H1 (cell line): ENCODE data around the gene MCM3. TPM values are rescaled to one million over a fixed set of nuclear protein-coding genes. Genes with fewer than 3 reads are reported as not detected.

ENCODE experiments used
- CTCF ChIA-PET: fragments of 300-600 bp; sonication (Branson Sonifier 250); formaldehyde crosslinking; loops from one replicate; lab custom pipeline; 2021; ENCODE audit not compliant: partially characterized antibody; lab: Charles Lee
- POLR2A ChIA-PET: fragments of 300-600 bp; sonication (Branson Sonifier 250); formaldehyde crosslinking; loops from one replicate; lab custom pipeline; 2021; ENCODE audit warnings: inconsistent platforms; ENCODE audit not compliant: partially characterized antibody; lab: Charles Lee
- DNase-seq, 2 experiments: peaks; one replicate each; pipeline versions ENCODE4 v3.0.0 to v3.0.0-alpha.2; 2010 to 2022; ENCODE audit warnings: low spot score in 2 of 2, low read depth in 1 of 2, mixed read lengths in 1 of 2
- FAIRE-seq: peaks from 2 replicates; lab custom pipeline; 2011; peaks lifted over from hg19 to GRCh38; lab: Jason Lieb, UNC
- H2AFZ ChIP-seq: 2 replicates; pipeline ENCODE4 v1.8.1; 2012; ENCODE audit warnings: low read length, inconsistent platforms
- H2AK5ac ChIP-seq: 2 replicates; pipeline ENCODE4 v1.6.1; 2013; ENCODE audit warnings: low read depth, low read length
- H2BK120ac ChIP-seq: replicated peaks from 2 replicates; pipeline ENCODE3; 2013; ENCODE audit warnings: low read depth, low read length, inconsistent platforms
- H2BK12ac ChIP-seq: 2 replicates; pipeline ENCODE4 v1.6.1; 2013; ENCODE audit warnings: low read depth, low read length
- H2BK15ac ChIP-seq: 2 replicates; pipeline ENCODE4 v1.6.1; 2013; ENCODE audit warnings: low read length
- H2BK20ac ChIP-seq: 2 replicates; pipeline ENCODE4 v1.6.1; 2013; ENCODE audit warnings: low read length
- H2BK5ac ChIP-seq: 2 replicates; pipeline ENCODE4 v1.6.1; 2013; ENCODE audit warnings: low read depth, low read length
- H3K14ac ChIP-seq: 2 replicates; pipeline ENCODE4 v1.6.1; 2013; ENCODE audit warnings: inconsistent platforms; ENCODE audit not compliant: insufficient read length
- H3K18ac ChIP-seq: 2 replicates; pipeline ENCODE4 v1.6.1; 2013; ENCODE audit warnings: low read length; ENCODE audit errors: extremely low read depth
- H3K23ac ChIP-seq: 2 replicates; pipeline ENCODE4 v1.6.1; 2013; ENCODE audit warnings: inconsistent platforms; ENCODE audit not compliant: insufficient read length
- H3K23me2 ChIP-seq: 2 replicates; pipeline ENCODE4 v1.6.1; 2013; ENCODE audit warnings: low read depth, low read length
- H3K27ac ChIP-seq: 2 replicates; pipeline ENCODE4 v1.6.1; 2011; ENCODE audit warnings: low read depth, low read length, inconsistent platforms
- H3K27me3 ChIP-seq, 4 experiments: replicated peaks in 1 of 4; 1 replicate in 1 of 4; 2 replicates in 3 of 4; pipeline versions ENCODE4 v1.6.1 to v1.8.1; 2011 to 2013; ENCODE audit warnings: low read length in 3 of 4, mild to moderate bottlenecking in 3 of 4, inconsistent platforms in 2 of 4, mixed read lengths in 2 of 4, moderate library complexity in 1 of 4; ENCODE audit not compliant: control insufficient read depth in 3 of 4, insufficient read depth in 3 of 4; ENCODE audit errors: extremely low read depth in 1 of 4
- H3K36me3 ChIP-seq, 4 experiments: 2 replicates each; pipeline versions ENCODE4 v1.6.1 to v1.8.1; 2011 to 2013; ENCODE audit warnings: mild to moderate bottlenecking in 4 of 4, low read length in 3 of 4, moderate library complexity in 2 of 4, control low read depth in 1 of 4, inconsistent platforms in 1 of 4; ENCODE audit not compliant: insufficient read depth in 4 of 4, control insufficient read depth in 2 of 4
- H3K4ac ChIP-seq: replicated peaks from 2 replicates; pipeline ENCODE3; 2013; ENCODE audit warnings: low read length, low read depth, mixed read lengths, inconsistent platforms; ENCODE audit not compliant: insufficient read length
- H3K4me1 ChIP-seq, 4 experiments: replicated peaks in 1 of 4; 1 replicate in 1 of 4; 2 replicates in 3 of 4; pipeline versions ENCODE4 v1.6.1 to v1.8.1; 2011 to 2013; ENCODE audit warnings: low read length in 3 of 4, inconsistent platforms in 2 of 4, mixed read lengths in 1 of 4; ENCODE audit not compliant: insufficient read depth in 4 of 4, control insufficient read depth in 3 of 4
- H3K4me2 ChIP-seq, 2 experiments: 2 replicates each; pipeline versions ENCODE4 v1.6.1 to v1.8.1; 2011 to 2013; ENCODE audit warnings: low read depth in 2 of 2, low read length in 2 of 2, control low read depth in 1 of 2, inconsistent platforms in 1 of 2, mild to moderate bottlenecking in 1 of 2; ENCODE audit not compliant: insufficient read depth in 1 of 2
- H3K4me3 ChIP-seq, 4 experiments: fragments of 200-600, 300-600 bp in 1 of 4; sonication (generic), shearing (Covaris generic), sonication (Bioruptor Twin) in 1 of 4; 2 replicates each; pipeline versions ENCODE4 v1.5.1 to v1.8.1; 2011 to 2016; ENCODE audit warnings: low read length in 4 of 4, low read depth in 3 of 4, control low read depth in 2 of 4, inconsistent platforms in 2 of 4, mild to moderate bottlenecking in 2 of 4, mixed read lengths in 1 of 4, moderate library complexity in 1 of 4; ENCODE audit not compliant: insufficient read depth in 2 of 4; ENCODE audit errors: extremely low read depth in 1 of 4
- H3K56ac ChIP-seq: replicated peaks from 2 replicates; pipeline ENCODE3; 2013; ENCODE audit warnings: low read depth, mild to moderate bottlenecking, mixed read lengths, low read length, inconsistent platforms; ENCODE audit not compliant: insufficient read length
- H3K79me1 ChIP-seq: 2 replicates; pipeline ENCODE4 v1.6.1; 2013; ENCODE audit warnings: low read depth, low read length, control low read depth
- H3K79me2 ChIP-seq, 2 experiments: 2 replicates each; pipeline versions ENCODE4 v1.6.1 to v1.8.1; 2012 to 2013; ENCODE audit warnings: low read length in 2 of 2, mild to moderate bottlenecking in 2 of 2, inconsistent platforms in 1 of 2; ENCODE audit not compliant: insufficient read depth in 2 of 2, control insufficient read depth in 1 of 2
- H3K9ac ChIP-seq, 4 experiments: replicated peaks in 1 of 4; 1 replicate in 1 of 4; 2 replicates in 3 of 4; pipeline versions ENCODE4 v1.6.1 to v1.8.1; 2011 to 2013; ENCODE audit warnings: low read depth in 3 of 4, low read length in 3 of 4, control low read depth in 2 of 4, mild to moderate bottlenecking in 2 of 4, moderate library complexity in 2 of 4, inconsistent platforms in 1 of 4; ENCODE audit errors: extremely low read depth in 1 of 4
- H3K9me3 ChIP-seq, 2 experiments: 2 replicates each; pipeline versions ENCODE4 v1.6.1 to v1.8.1; 2012 to 2013; ENCODE audit warnings: mild to moderate bottlenecking in 2 of 2, moderate library complexity in 2 of 2, control low read depth in 1 of 2, inconsistent platforms in 1 of 2, low read depth in 1 of 2, low read length in 1 of 2, mixed read lengths in 1 of 2; ENCODE audit not compliant: insufficient read depth in 2 of 2
- H4K20me1 ChIP-seq, 2 experiments: replicated peaks in 1 of 2; 2 replicates each; pipeline versions ENCODE3 to v1.8.1; 2011 to 2013; ENCODE audit warnings: inconsistent platforms in 2 of 2, low read length in 2 of 2, mild to moderate bottlenecking in 1 of 2; ENCODE audit not compliant: insufficient read depth in 2 of 2, control insufficient read depth in 1 of 2
- H4K5ac ChIP-seq: 2 replicates; pipeline ENCODE4 v1.6.1; 2013; ENCODE audit warnings: low read length, low read depth, mixed read lengths, inconsistent platforms; ENCODE audit not compliant: insufficient read length
- H4K8ac ChIP-seq: 2 replicates; pipeline ENCODE4 v1.8.0; 2013; ENCODE audit warnings: mild to moderate bottlenecking, moderate library complexity, low read length, inconsistent platforms; ENCODE audit not compliant: insufficient read depth; ENCODE audit errors: extremely low read depth
- H4K91ac ChIP-seq: replicated peaks from 2 replicates; pipeline ENCODE3; 2013; ENCODE audit warnings: low read length, mixed read lengths, inconsistent platforms; ENCODE audit not compliant: insufficient read length
- CTCF ChIP-seq, 3 experiments: IDR thresholded peaks; 1 replicate in 2 of 3; 2 replicates in 1 of 3; pipeline versions ENCODE4 v1.5.1 to v1.6.1; 2011; ENCODE audit warnings: low read length in 3 of 3, mild to moderate bottlenecking in 3 of 3, inconsistent platforms in 2 of 3, low read depth in 1 of 3, moderate library complexity in 1 of 3; ENCODE audit not compliant: insufficient read depth in 1 of 3; ENCODE audit errors: control extremely low read depth in 1 of 3
- HDAC2 ChIP-seq, 2 experiments: fragments of 300-600 bp in 1 of 2; sonication (generic) in 1 of 2; IDR thresholded peaks; 2 replicates each; pipeline ENCODE4 v1.6.1; 2011 to 2012; ENCODE audit warnings: low read depth in 2 of 2, low read length in 2 of 2, mild to moderate bottlenecking in 2 of 2, moderate library complexity in 2 of 2, borderline replicate concordance in 1 of 2, inconsistent platforms in 1 of 2
- NANOG ChIP-seq: IDR thresholded peaks from 2 replicates; pipeline ENCODE4 v1.6.1; 2011; ENCODE audit warnings: low read length, low read depth, mild to moderate bottlenecking, inconsistent platforms; ENCODE audit not compliant: insufficient read depth, poor library complexity, severe bottlenecking
- NRF1 ChIP-seq: IDR thresholded peaks from 2 replicates; pipeline ENCODE4 v1.6.1; 2011; ENCODE audit warnings: mild to moderate bottlenecking, low read depth, low read length, improper control_type of control experiment
- RFX5 ChIP-seq: IDR thresholded peaks from 2 replicates; pipeline ENCODE4 v1.6.1; 2011; ENCODE audit warnings: low read depth, low read length, improper control_type of control experiment, borderline replicate concordance
- SIN3A ChIP-seq, 2 experiments: IDR thresholded peaks in 1 of 2; conservative IDR thresholded peaks in 1 of 2; 2 replicates each; pipeline ENCODE4 v1.6.1; 2011 to 2012; ENCODE audit warnings: low read length in 2 of 2, improper control_type of control experiment in 1 of 2, low read depth in 1 of 2, mild to moderate bottlenecking in 1 of 2
- SIRT6 ChIP-seq: IDR thresholded peaks from one replicate; pipeline ENCODE4 v1.7.1; 2012; ENCODE audit warnings: low read length, inconsistent platforms
- SP2 ChIP-seq: IDR thresholded peaks from 2 replicates; pipeline ENCODE4 v1.6.1; 2012; ENCODE audit warnings: mild to moderate bottlenecking, low read length, inconsistent platforms
- SRF ChIP-seq: IDR thresholded peaks from 2 replicates; pipeline ENCODE4 v1.6.1; 2011; ENCODE audit warnings: mild to moderate bottlenecking, low read depth, low read length, moderate library complexity
- TCF12 ChIP-seq: IDR thresholded peaks from 2 replicates; pipeline ENCODE4 v1.6.1; 2011; ENCODE audit warnings: low read depth, mild to moderate bottlenecking, low read length
- WGBS, 2 experiments: shearing (Covaris generic) in 1 of 2; methylation state at CpG; one replicate each; pipeline versions ENCODE4 v1.1.6 to v1.1.7; 2013 to 2015; ENCODE audit warnings: low lambda C conversion rate in 2 of 2, mixed read lengths in 2 of 2, inconsistent platforms in 1 of 2, low coverage in 1 of 2, missing lambda C conversion rate in 1 of 2; ENCODE audit not compliant: insufficient replicate concordance in 2 of 2, insufficient coverage in 1 of 2, insufficient read length in 1 of 2; ENCODE audit errors: extremely low coverage in 1 of 2, missing lambda C conversion rate in 1 of 2; 5-methylcytosine and 5-hydroxymethylcytosine counted together
- polyA plus RNA-seq, 7 experiments: library from polyadenylated mRNA; depleted of rRNA in 3 of 7; stranded (reverse) in 5 of 7; unstranded in 2 of 7; fragments of >200 nt in 5 of 7; fragments of 200-250 nt in 2 of 7; gene quantifications; 1 replicate in 5 of 7; 2 replicates in 1 of 7; 4 replicates in 1 of 7; pipeline versions ENCODE4 v1.2.1 to v1.2.3, GENCODE V29; 2011 to 2013; ENCODE audit warnings: missing spikeins in 2 of 7, mixed read lengths in 2 of 7
- total RNA-seq: library from RNA; stranded (reverse); fragmentation: NEBNext Ultra II Directional; extraction: Animal tissue kit (Norgen Biotek cat#: 25700); gene quantifications from 2 replicates; pipeline ENCODE4 v1.2.1, GENCODE V29; 2021

MCM3 gene
- total and polyA plus RNA-seq, 2 of the 8 experiments (the other 6 are each of a cell fraction or from before 2014, with no cell fraction given), result 275 to 293 TPM

DNA sequence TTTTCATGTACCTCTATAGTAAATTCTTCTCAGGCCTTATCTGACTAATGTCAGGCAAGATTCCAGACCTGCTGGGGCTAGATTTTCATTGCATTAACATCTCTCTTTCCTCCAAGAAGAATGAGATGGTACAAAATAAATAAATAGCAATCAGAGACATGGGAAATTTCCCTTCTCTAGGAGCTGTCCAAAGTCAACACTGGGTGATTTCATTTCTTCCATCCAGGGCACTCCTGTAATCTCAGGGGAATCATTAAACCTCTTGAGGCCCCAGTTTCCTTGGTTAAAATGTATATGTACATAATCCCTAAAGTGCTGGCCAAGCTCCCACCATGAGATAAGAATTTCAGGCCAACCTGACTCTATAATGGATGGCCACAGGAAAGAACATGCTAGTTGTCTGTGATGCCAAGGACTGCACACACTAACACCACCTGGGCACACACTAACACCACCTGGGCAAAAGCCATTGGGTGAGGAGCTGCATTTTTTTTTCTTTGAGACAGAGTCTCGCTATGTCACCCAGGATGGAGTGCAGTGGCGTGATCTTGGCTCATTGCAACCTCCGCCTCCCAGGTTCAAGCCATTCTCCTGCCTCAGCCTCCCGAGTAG lies 41.2 kb downstream of the MCM3 start:
- H3K4me1 ChIP-seq, result no peaks in the 10 kb centered on the region
- no peaks in the 10 kb centered on the region for H3K23me2 ChIP-seq
- no peak for FAIRE-seq
- no peak overlapping the region for H4K8ac ChIP-seq
- H3K18ac ChIP-seq, result no peak overlapping the region
- no peak overlapping the region for H2BK12ac ChIP-seq
- H3K27me3 ChIP-seq, result no peaks in the 10 kb centered on the region
- ChIA-PET CTCF (interaction anchor here (1.3 to 8.9 kb wide), 4 partner anchors 12 to 420 kb away, joined by 3 to 99 read pairs (median 34); no protein-coding TSS in a partner anchor), POLR2A (interaction anchor here (0.6 to 0.8 kb wide), 2 partner anchors 17 to 243 kb away, joined by 3 to 4 read pairs; no protein-coding TSS in a partner anchor)
- no peak overlapping the region for H4K5ac ChIP-seq
- no peak overlapping the region for H3K4me2 ChIP-seq
- no peaks in the 10 kb centered on the region for H3K9me3 ChIP-seq
- 94% methylated on average over 4 of the region's 4 CpGs; no CpG with 5 or more reads in 1 of the 2 experiments for WGBS, 2 experiments
- H2BK15ac ChIP-seq, result no peak overlapping the region
- H3K4me3 ChIP-seq, result no peak overlapping the region
- no peak overlapping the region for H3K4ac ChIP-seq
- DNase-seq, result no peak
- H2BK120ac ChIP-seq, result no peak overlapping the region
- no peak overlapping the region for H3K23ac ChIP-seq
- no peaks in the 10 kb centered on the region for H3K79me2 ChIP-seq
- no peak overlapping the region for H2AK5ac ChIP-seq
- no peak overlapping the region for H3K27ac ChIP-seq
- H3K56ac ChIP-seq, result no peak overlapping the region
- no peak overlapping the region for H2BK20ac ChIP-seq
- no peak overlapping the region for H2BK5ac ChIP-seq
- H4K20me1 ChIP-seq, result no peaks in the 10 kb centered on the region
- no peak overlapping the region for H3K14ac ChIP-seq
- H3K79me1 ChIP-seq, result no peaks in the 10 kb centered on the region
- no peak overlapping the region for H4K91ac ChIP-seq
- no peak overlapping the region for H3K9ac ChIP-seq
- H2AFZ ChIP-seq, result no peak overlapping the region
- no peaks in the 10 kb centered on the region for H3K36me3 ChIP-seq
- TF ChIP-seq SIN3A (conservative IDR thresholded peaks at IDR 0.05 in 1 of 2, IDR thresholded peaks at IDR 0.05 in 1 of 2; ENCODE audit: low read depth in 1 of 2, low read length in 2 of 2) (no peak), NANOG (no peak), HDAC2 (IDR thresholded peaks at IDR 0.05; ENCODE audit: borderline replicate concordance in 1 of 2, low read depth in 2 of 2, low read length in 2 of 2) (no peak), RFX5 (no peak), CTCF (IDR thresholded peaks at IDR 0.05; ENCODE audit: control extremely low read depth in 1 of 3, insufficient read depth in 1 of 3, low read depth in 1 of 3, low read length in 3 of 3) (no peak), NRF1 (no peak), SIRT6 (no peak), SP2 (no peak), TCF12 (no peak), SRF (no peak)
